HL-60 (cell line): ENCODE data around the gene SLC39A6.

Experiments
- DNase-seq, 2 experiments: peaks; one replicate each; pipeline ENCODE4 v3.0.0-alpha.2; 2010 to 2020; ENCODE audit warnings: low read depth in 1 of 2, low spot score in 1 of 2
- H3K27ac ChIP-seq: fragments of 250-450 bp; sonication (Bioruptor Pico); replicated peaks from 2 replicates; pipeline ENCODE4 v1.5.1; 2020; ENCODE audit warnings: mild to moderate bottlenecking, moderate library complexity
- H3K27me3 ChIP-seq: fragments of 250-450 bp; sonication (Bioruptor Pico); 2 replicates; pipeline ENCODE4 v1.5.1; 2021; ENCODE audit warnings: mild to moderate bottlenecking, moderate library complexity; ENCODE audit not compliant: insufficient read depth, poor library complexity, severe bottlenecking
- H3K4me3 ChIP-seq: replicated peaks from 2 replicates; pipeline ENCODE4 v1.5.1; 2011; ENCODE audit warnings: mild to moderate bottlenecking, control low read depth, low read length; ENCODE audit not compliant: insufficient read depth
- GABPA ChIP-seq: IDR thresholded peaks from 2 replicates; pipeline ENCODE4 v1.6.1; 2012; ENCODE audit warnings: low read depth
- POLR2AphosphoS5 ChIP-seq: IDR thresholded peaks from 2 replicates; pipeline ENCODE4 v1.6.1; 2012; ENCODE audit warnings: low read depth
- SPI1 ChIP-seq: IDR thresholded peaks from 2 replicates; pipeline ENCODE4 v1.6.1; 2012; ENCODE audit warnings: low read depth, mild to moderate bottlenecking, borderline replicate concordance
- TF ChIP-seq, protein P1 (sequence below): IDR thresholded peaks from one replicate; pipeline ENCODE4 v1.5.1; 2011; ENCODE audit warnings: low read length, control low read depth, inconsistent platforms; ENCODE audit not compliant: insufficient read depth
- TF ChIP-seq, protein P2 (sequence below): IDR thresholded peaks from 2 replicates; pipeline ENCODE4 v1.6.1; 2012; ENCODE audit warnings: low read depth; ENCODE audit not compliant: insufficient replicate concordance

Gene SLC39A6

GRCh38 chr18:36107477-36107876, 21.7 kb downstream of the SLC39A6 start:
- H3K4me3 ChIP-seq, result no peak overlapping the region
- H3K27ac ChIP-seq, result no peak overlapping the region
- no peaks in the 10 kb centered on the region for H3K27me3 ChIP-seq
- DNase-seq, result no peak
- TF ChIP-seq, protein P1, sequence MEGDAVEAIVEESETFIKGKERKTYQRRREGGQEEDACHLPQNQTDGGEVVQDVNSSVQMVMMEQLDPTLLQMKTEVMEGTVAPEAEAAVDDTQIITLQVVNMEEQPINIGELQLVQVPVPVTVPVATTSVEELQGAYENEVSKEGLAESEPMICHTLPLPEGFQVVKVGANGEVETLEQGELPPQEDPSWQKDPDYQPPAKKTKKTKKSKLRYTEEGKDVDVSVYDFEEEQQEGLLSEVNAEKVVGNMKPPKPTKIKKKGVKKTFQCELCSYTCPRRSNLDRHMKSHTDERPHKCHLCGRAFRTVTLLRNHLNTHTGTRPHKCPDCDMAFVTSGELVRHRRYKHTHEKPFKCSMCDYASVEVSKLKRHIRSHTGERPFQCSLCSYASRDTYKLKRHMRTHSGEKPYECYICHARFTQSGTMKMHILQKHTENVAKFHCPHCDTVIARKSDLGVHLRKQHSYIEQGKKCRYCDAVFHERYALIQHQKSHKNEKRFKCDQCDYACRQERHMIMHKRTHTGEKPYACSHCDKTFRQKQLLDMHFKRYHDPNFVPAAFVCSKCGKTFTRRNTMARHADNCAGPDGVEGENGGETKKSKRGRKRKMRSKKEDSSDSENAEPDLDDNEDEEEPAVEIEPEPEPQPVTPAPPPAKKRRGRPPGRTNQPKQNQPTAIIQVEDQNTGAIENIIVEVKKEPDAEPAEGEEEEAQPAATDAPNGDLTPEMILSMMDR, result no peak
- TF ChIP-seq, protein P2, sequence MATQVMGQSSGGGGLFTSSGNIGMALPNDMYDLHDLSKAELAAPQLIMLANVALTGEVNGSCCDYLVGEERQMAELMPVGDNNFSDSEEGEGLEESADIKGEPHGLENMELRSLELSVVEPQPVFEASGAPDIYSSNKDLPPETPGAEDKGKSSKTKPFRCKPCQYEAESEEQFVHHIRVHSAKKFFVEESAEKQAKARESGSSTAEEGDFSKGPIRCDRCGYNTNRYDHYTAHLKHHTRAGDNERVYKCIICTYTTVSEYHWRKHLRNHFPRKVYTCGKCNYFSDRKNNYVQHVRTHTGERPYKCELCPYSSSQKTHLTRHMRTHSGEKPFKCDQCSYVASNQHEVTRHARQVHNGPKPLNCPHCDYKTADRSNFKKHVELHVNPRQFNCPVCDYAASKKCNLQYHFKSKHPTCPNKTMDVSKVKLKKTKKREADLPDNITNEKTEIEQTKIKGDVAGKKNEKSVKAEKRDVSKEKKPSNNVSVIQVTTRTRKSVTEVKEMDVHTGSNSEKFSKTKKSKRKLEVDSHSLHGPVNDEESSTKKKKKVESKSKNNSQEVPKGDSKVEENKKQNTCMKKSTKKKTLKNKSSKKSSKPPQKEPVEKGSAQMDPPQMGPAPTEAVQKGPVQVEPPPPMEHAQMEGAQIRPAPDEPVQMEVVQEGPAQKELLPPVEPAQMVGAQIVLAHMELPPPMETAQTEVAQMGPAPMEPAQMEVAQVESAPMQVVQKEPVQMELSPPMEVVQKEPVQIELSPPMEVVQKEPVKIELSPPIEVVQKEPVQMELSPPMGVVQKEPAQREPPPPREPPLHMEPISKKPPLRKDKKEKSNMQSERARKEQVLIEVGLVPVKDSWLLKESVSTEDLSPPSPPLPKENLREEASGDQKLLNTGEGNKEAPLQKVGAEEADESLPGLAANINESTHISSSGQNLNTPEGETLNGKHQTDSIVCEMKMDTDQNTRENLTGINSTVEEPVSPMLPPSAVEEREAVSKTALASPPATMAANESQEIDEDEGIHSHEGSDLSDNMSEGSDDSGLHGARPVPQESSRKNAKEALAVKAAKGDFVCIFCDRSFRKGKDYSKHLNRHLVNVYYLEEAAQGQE, result no peak
- TF ChIP-seq GABPA, result no peak
- TF ChIP-seq POLR2AphosphoS5, result no peak
- TF ChIP-seq SPI1, result no peak

GRCh38 chr18:36104749-36105148, 24.4 kb downstream of the SLC39A6 start:
- H3K27me3 ChIP-seq, result no peaks in the 10 kb centered on the region
- TF ChIP-seq SPI1 (no peak), POLR2AphosphoS5 (no peak), GABPA (no peak)
- TF ChIP-seq, protein P2, result no peak

GRCh38 chr18:36101943-36102342, 27.2 kb downstream of the SLC39A6 start:
- Histone ChIP-seq H3K27me3 (no peaks in the 10 kb centered on the region), H3K4me3 (no peak overlapping the region), H3K27ac (no peak overlapping the region)
- no peak for DNase-seq
- TF ChIP-seq GABPA, result no peak
- no peak for TF ChIP-seq POLR2AphosphoS5
- TF ChIP-seq SPI1, result no peak
- TF ChIP-seq, protein P1, result no peak
- TF ChIP-seq, protein P2, result no peak

More at GRCh38 chr18:36104749-36105148, 24.4 kb downstream of the SLC39A6 start:
- H3K27ac ChIP-seq, result no peak overlapping the region
- no peak for DNase-seq
- H3K4me3 ChIP-seq, result no peak overlapping the region

GRCh38 chr18:36099311-36099710, 29.8 kb downstream of the SLC39A6 start:
- no peaks in the 10 kb centered on the region for H3K27me3 ChIP-seq
- H3K4me3 ChIP-seq, result no peak overlapping the region
- TF ChIP-seq POLR2AphosphoS5, result no peak
- no peak for DNase-seq
- no peak overlapping the region for H3K27ac ChIP-seq
